Neural progenitor cell (in vitro differentiated cells): Measurements from ENCODE around the gene HTR6. TPM values are rescaled to one million over a fixed set of nuclear protein-coding genes. Genes with fewer than 3 reads are reported as not detected.

Experiments used
- DNase-seq: peaks from one replicate; pipeline ENCODE4 v3.0.0-alpha.2; 2016; ENCODE audit warnings: low spot score
- H2AFZ ChIP-seq: fragments of 200-600 bp; sonication (generic); replicated peaks from 2 replicates; pipeline ENCODE4 v1.6.1; 2016; ENCODE audit warnings: antibody characterized with exemption
- H3F3A ChIP-seq: fragments of 200-600 bp; sonication (generic); 2 replicates; pipeline ENCODE4 v1.6.1; 2016; ENCODE audit warnings: antibody characterized with exemption, low read depth
- H3K27ac ChIP-seq: fragments of 200-600 bp; sonication (generic); 2 replicates; pipeline ENCODE4 v1.5.1; 2016; ENCODE audit warnings: mild to moderate bottlenecking
- H3K27me3 ChIP-seq: fragments of 200-600 bp; sonication (generic); 2 replicates; pipeline ENCODE4 v1.6.1; 2016; ENCODE audit warnings: mild to moderate bottlenecking, moderate library complexity
- H3K36me3 ChIP-seq: fragments of 200-600 bp; sonication (generic); 2 replicates; pipeline ENCODE4 v1.5.1; 2016
- H3K4me1 ChIP-seq: fragments of 200-600 bp; sonication (generic); 2 replicates; pipeline ENCODE4 v1.6.1; 2016; ENCODE audit warnings: mixed run types
- H3K4me2 ChIP-seq: fragments of 200-600 bp; sonication (generic); 2 replicates; pipeline ENCODE4 v1.6.1; 2016
- H3K4me3 ChIP-seq: fragments of 200-600 bp; sonication (generic); 2 replicates; pipeline ENCODE4 v1.5.1; 2016
- H3K79me2 ChIP-seq: fragments of 200-600 bp; sonication (generic); 2 replicates; pipeline ENCODE4 v1.6.1; 2016; ENCODE audit warnings: low read depth
- H3K9ac ChIP-seq: fragments of 200-600 bp; sonication (generic); 2 replicates; pipeline ENCODE4 v1.6.1; 2016
- H3K9me3 ChIP-seq: fragments of 200-600 bp; sonication (generic); 2 replicates; pipeline ENCODE4 v1.5.1; 2016; ENCODE audit warnings: low read depth
- H4K20me1 ChIP-seq: fragments of 200-600 bp; sonication (generic); 2 replicates; pipeline ENCODE4 v1.6.1; 2016; ENCODE audit warnings: low read depth
- H3K27ac Mint-ChIP-seq: 3 replicates; pipeline ENCODE4 v1.8.0; 2021; ENCODE audit warnings: mixed read lengths
- H3K27me3 Mint-ChIP-seq: 2 replicates; pipeline ENCODE4 v1.8.0; 2022; ENCODE audit warnings: low read depth, mild to moderate bottlenecking, inconsistent platforms, moderate library complexity, mixed read lengths; ENCODE audit not compliant: insufficient read depth
- H3K36me3 Mint-ChIP-seq: 3 replicates; pipeline ENCODE4 v1.8.0; 2021; ENCODE audit warnings: mixed read lengths
- H3K4me1 Mint-ChIP-seq: 3 replicates; pipeline ENCODE4 v1.8.0; 2021; ENCODE audit warnings: mixed read lengths
- H3K4me3 Mint-ChIP-seq: 3 replicates; pipeline ENCODE4 v1.8.0; 2021; ENCODE audit warnings: mild to moderate bottlenecking, moderate library complexity, mixed read lengths
- H3K9me3 Mint-ChIP-seq: 3 replicates; pipeline ENCODE4 v1.8.0; 2020; ENCODE audit warnings: mixed read lengths
- CTCF ChIP-seq: fragments of 200-600 bp; sonication (generic); IDR thresholded peaks from 2 replicates; pipeline ENCODE4 v1.5.1; 2017; ENCODE audit warnings: antibody characterized with exemption, mild to moderate bottlenecking
- EZH2 ChIP-seq: fragments of 200-600 bp; sonication (generic); IDR thresholded peaks from 2 replicates; pipeline ENCODE4 v1.6.1; 2017; ENCODE audit warnings: antibody characterized with exemption, mild to moderate bottlenecking, moderate library complexity
- EZH2phosphoT487 ChIP-seq: fragments of 200-600 bp; sonication (generic); IDR thresholded peaks from 2 replicates; pipeline ENCODE4 v1.6.1; 2017; ENCODE audit warnings: antibody characterized with exemption
- total RNA-seq: library from RNA; depleted of rRNA; stranded (reverse); fragments of >200 nt; gene quantifications from 2 replicates; pipeline ENCODE4 v1.2.3, GENCODE V29; 2015; ENCODE audit warnings: low replicate concordance

HTR6 gene
- total RNA-seq, 1 donor from 2014 or later = not detected

GRCh38 chr1:19679691-19680090 lies 15.0 kb downstream of the HTR6 start:
- no peak overlapping the region for H3K4me3 Mint-ChIP-seq
- H2AFZ ChIP-seq = no peak overlapping the region
- no peaks in the 10 kb centered on the region for H3F3A ChIP-seq
- no peak overlapping the region for H3K4me3 ChIP-seq
- H3K9ac ChIP-seq = no peak overlapping the region
- H3K79me2 ChIP-seq = no peaks in the 10 kb centered on the region
- H3K27ac Mint-ChIP-seq = no peak overlapping the region
- H3K27me3 Mint-ChIP-seq = peaks cover 10% of the 10 kb centered on the region
- H3K9me3 ChIP-seq = no peaks in the 10 kb centered on the region
- H3K36me3 Mint-ChIP-seq = no peaks in the 10 kb centered on the region
- H3K4me2 ChIP-seq = no peak overlapping the region
- no peak for DNase-seq
- TF ChIP-seq EZH2phosphoT487 = no peak
- no peak for TF ChIP-seq EZH2
- H3K4me1 ChIP-seq = no peaks in the 10 kb centered on the region
- H3K9me3 Mint-ChIP-seq = no peaks in the 10 kb centered on the region
- peaks cover 3% of the 10 kb centered on the region for H3K4me1 Mint-ChIP-seq
- H3K27me3 ChIP-seq = peaks cover 16% of the 10 kb centered on the region
- no peaks in the 10 kb centered on the region for H3K36me3 ChIP-seq
- H3K27ac ChIP-seq = no peak overlapping the region
- H4K20me1 ChIP-seq = peaks cover 14% of the 10 kb centered on the region

GRCh38 chr1:19680644-19681043 lies 16.0 kb downstream of the HTR6 start:
- no peak overlapping the region for H3K4me3 Mint-ChIP-seq
- Histone ChIP-seq H3K9ac (no peak overlapping the region), H3K9me3 (no peaks in the 10 kb centered on the region), H3F3A (no peaks in the 10 kb centered on the region), H4K20me1 (peaks cover 8% of the 10 kb centered on the region), H3K4me1 (no peaks in the 10 kb centered on the region), H3K4me3 (no peak overlapping the region), H3K27me3 (peaks cover 7% of the 10 kb centered on the region), H3K27ac (no peak overlapping the region), H3K36me3 (no peaks in the 10 kb centered on the region), H2AFZ (no peak overlapping the region), H3K4me2 (no peak overlapping the region), H3K79me2 (no peaks in the 10 kb centered on the region)
- no peak for TF ChIP-seq CTCF
- no peak for TF ChIP-seq EZH2
- TF ChIP-seq EZH2phosphoT487 = no peak
- peaks cover 10% of the 10 kb centered on the region for H3K27me3 Mint-ChIP-seq
- no peaks in the 10 kb centered on the region for H3K36me3 Mint-ChIP-seq
- no peak overlapping the region for H3K27ac Mint-ChIP-seq
- peaks cover 3% of the 10 kb centered on the region for H3K4me1 Mint-ChIP-seq
- no peaks in the 10 kb centered on the region for H3K9me3 Mint-ChIP-seq
- DNase-seq = peak; percentile 59

GRCh38 chr1:19682257-19682656 lies 17.6 kb downstream of the HTR6 start:
- Histone ChIP-seq H3K79me2 (no peaks in the 10 kb centered on the region), H3K9ac (no peak overlapping the region), H3K4me2 (no peak overlapping the region), H3K27me3 (no peaks in the 10 kb centered on the region), H3K9me3 (no peaks in the 10 kb centered on the region), H3K4me1 (no peaks in the 10 kb centered on the region), H4K20me1 (peaks cover 2% of the 10 kb centered on the region), H3F3A (peaks cover 1% of the 10 kb centered on the region), H3K4me3 (no peak overlapping the region), H3K27ac (no peak overlapping the region), H3K36me3 (no peaks in the 10 kb centered on the region), H2AFZ (no peak overlapping the region)
- Mint-ChIP-seq H3K27me3 (peaks cover 8% of the 10 kb centered on the region), H3K4me1 (peaks cover 3% of the 10 kb centered on the region), H3K36me3 (no peaks in the 10 kb centered on the region), H3K27ac (no peak overlapping the region), H3K4me3 (no peak overlapping the region), H3K9me3 (no peaks in the 10 kb centered on the region)
- no peak for DNase-seq
- TF ChIP-seq EZH2phosphoT487 (no peak), EZH2 (no peak), CTCF (no peak)

GRCh38 chr1:19682901-19683300 lies 18.2 kb downstream of the HTR6 start:
- Histone ChIP-seq H3K27me3 (no peaks in the 10 kb centered on the region), H3K4me2 (no peak overlapping the region), H3K9ac (no peak overlapping the region), H3K4me3 (no peak overlapping the region), H3K36me3 (no peaks in the 10 kb centered on the region), H3K9me3 (no peaks in the 10 kb centered on the region), H3K27ac (no peak overlapping the region), H3F3A (peaks cover 8% of the 10 kb centered on the region), H3K4me1 (no peaks in the 10 kb centered on the region), H2AFZ (no peak overlapping the region), H3K79me2 (no peaks in the 10 kb centered on the region), H4K20me1 (peaks cover 2% of the 10 kb centered on the region)
- Mint-ChIP-seq H3K27me3 (peaks cover 8% of the 10 kb centered on the region), H3K27ac (no peak overlapping the region), H3K36me3 (no peaks in the 10 kb centered on the region), H3K4me1 (peaks cover 3% of the 10 kb centered on the region), H3K4me3 (no peak overlapping the region), H3K9me3 (no peaks in the 10 kb centered on the region)
- TF ChIP-seq EZH2 (no peak), CTCF (no peak), EZH2phosphoT487 (no peak)
- DNase-seq = no peak
